Activated naive CD4-positive, alpha-beta T cell treated with anti-CD3 and anti-CD28 coated beads, Interleukin-2, amount 50 U/mL, for 72 hours (primary cell): ENCODE data around the gene DCHS2. TPM values are rescaled to one million over a fixed set of nuclear protein-coding genes. Genes with fewer than 3 reads are reported as not detected.

Experiments
- ATAC-seq, 2 donors: fragments of 150-1000 bp; cut with Tn5 transposase; 2 replicates each; pipeline ENCODE4 v1.10.0; 2021; ENCODE audit warnings: mild to moderate bottlenecking in 2 of 2, moderate library complexity in 2 of 2
- DNase-seq, 2 donors: peaks; one replicate each; pipeline ENCODE4 v3.0.0; 2021 to 2022; ENCODE audit warnings: low spot score in 2 of 2
- H3K27ac Mint-ChIP-seq, 2 donors: one replicate each; pipeline ENCODE4 v1.8.0; 2022; ENCODE audit warnings: mild to moderate bottlenecking in 2 of 2, mixed read lengths in 2 of 2
- H3K36me3 Mint-ChIP-seq, 2 donors: one replicate each; pipeline ENCODE4 v1.8.0; 2022; ENCODE audit warnings: mixed read lengths in 2 of 2
- H3K9me3 Mint-ChIP-seq, 2 donors: one replicate each; pipeline ENCODE4 v1.8.0; 2022; ENCODE audit warnings: mixed read lengths in 2 of 2
- total RNA-seq, 2 donors: library from RNA; stranded (reverse); gene quantifications; one replicate each; pipeline ENCODE4 v1.2.3, GENCODE V29; 2022

Gene DCHS2
- total RNA-seq, 2 donors from 2014 or later = not detected

GRCh38 chr4:154376486-154376885, 115.1 kb downstream of the DCHS2 start:
- Mint-ChIP-seq H3K27ac (no peak overlapping the region), H3K9me3 (no peaks in the 10 kb centered on the region), H3K36me3 (no peaks in the 10 kb centered on the region)
- ATAC-seq = no peak
- no peak for DNase-seq

- Mint-ChIP-seq H3K36me3 (peaks cover 0 to 5% of the 10 kb centered on the region in 2 donors), H3K9me3 (no peaks in the 10 kb centered on the region)
- ATAC-seq = no peak
These were observed 123.5 kb downstream of the DCHS2 start for GRCh38 chr4:154368060-154368459.

GRCh38 chr4:154367659-154368058, 123.9 kb downstream of the DCHS2 start:
- DNase-seq (no peak), ATAC-seq (no peak)
- Mint-ChIP-seq H3K9me3 (no peaks in the 10 kb centered on the region), H3K36me3 (peaks cover 0 to 5% of the 10 kb centered on the region in 2 donors), H3K27ac (no peak overlapping the region)

More at GRCh38 chr4:154368060-154368459, 123.5 kb downstream of the DCHS2 start:
- DNase-seq = no peak
- no peak overlapping the region for H3K27ac Mint-ChIP-seq

DNA sequence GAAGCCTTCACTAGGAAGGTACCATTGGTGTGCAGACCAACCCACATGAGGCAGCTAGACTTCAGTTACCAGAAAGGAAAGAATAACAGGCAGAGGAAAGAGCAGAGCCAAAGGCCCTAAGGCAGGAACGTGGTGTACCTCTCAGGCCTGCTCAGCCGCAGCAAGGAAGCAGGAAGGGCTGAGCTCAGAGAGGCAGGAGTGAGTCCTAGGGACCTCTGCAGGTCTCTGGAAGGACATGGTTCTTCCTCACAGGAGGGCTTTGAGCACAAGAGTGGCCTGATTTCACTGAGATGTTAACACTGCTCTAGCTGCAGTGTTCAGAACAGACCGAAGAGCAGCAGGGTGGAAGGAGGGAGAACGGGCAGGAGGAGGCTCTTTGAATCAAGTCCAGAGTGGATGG, 124.6 kb downstream of the DCHS2 start:
- no peak for ATAC-seq
- DNase-seq = no peak
- no peaks in the 10 kb centered on the region for H3K9me3 Mint-ChIP-seq
- H3K36me3 Mint-ChIP-seq = peaks cover 0 to 5% of the 10 kb centered on the region in 2 donors
- no peak overlapping the region for H3K27ac Mint-ChIP-seq

DNA sequence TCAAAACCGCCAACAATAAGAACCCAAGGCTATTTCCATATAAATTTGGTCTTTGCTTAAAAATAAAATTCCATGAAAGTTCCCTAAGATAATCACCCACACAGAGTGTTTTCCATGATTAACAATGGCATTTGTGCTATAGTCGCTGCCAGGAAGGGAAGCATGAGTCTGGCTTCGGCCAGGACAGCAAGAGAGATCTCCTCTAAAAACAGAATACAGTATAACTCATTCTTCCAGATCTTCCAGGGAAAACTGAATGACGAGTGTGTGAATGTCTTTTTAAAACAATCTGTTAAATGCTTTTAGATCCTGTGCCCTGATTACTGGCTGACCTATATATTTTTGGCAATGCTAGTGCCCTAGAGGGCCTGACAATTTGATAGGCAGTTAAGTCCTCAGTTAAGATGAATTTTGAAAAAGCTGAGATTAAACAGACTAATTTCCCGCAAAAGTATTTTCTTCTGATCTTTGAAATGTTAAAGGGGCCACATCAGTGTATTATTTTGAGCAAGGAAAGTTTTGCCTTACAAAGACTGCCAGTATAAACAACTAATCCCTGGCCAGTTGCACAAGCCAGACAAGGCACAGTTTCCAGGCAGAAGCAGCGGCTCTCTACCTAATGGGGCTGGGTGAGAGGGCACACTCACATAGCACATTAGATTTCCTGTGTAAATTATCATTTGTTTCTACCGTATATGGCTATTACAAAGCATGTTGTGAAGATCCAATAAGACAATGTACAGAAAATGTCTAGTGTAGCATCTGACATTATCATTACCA, 127.3 kb downstream of the DCHS2 start:
- DNase-seq = no peak
- ATAC-seq = no peak
- no peaks in the 10 kb centered on the region for H3K9me3 Mint-ChIP-seq
- no peaks in the 10 kb centered on the region for H3K36me3 Mint-ChIP-seq
- H3K27ac Mint-ChIP-seq = no peak overlapping the region

DNA sequence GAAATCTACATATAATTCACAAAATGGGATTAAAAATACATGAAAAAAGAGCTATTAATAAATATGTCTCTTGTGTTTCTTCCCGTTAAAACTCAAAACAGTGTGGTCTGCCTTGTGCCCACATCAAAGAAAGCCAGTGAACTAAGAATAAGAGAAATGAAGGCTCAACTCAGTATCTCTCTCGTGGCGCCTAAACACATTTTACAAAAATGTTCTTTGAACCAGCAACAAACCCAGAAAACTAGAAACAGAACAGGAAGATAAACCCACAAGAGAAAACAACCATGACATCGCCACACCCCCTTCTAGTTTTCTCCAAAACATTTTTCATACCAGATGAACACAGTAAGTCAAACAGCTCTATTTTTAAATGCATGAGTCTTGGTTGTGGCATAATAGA, 130.1 kb downstream of the DCHS2 start:
- DNase-seq (no peak), ATAC-seq (peak in 1 of 2 donors; percentile 61)
- Mint-ChIP-seq H3K27ac (no peak overlapping the region), H3K36me3 (no peaks in the 10 kb centered on the region), H3K9me3 (no peaks in the 10 kb centered on the region)

DNA sequence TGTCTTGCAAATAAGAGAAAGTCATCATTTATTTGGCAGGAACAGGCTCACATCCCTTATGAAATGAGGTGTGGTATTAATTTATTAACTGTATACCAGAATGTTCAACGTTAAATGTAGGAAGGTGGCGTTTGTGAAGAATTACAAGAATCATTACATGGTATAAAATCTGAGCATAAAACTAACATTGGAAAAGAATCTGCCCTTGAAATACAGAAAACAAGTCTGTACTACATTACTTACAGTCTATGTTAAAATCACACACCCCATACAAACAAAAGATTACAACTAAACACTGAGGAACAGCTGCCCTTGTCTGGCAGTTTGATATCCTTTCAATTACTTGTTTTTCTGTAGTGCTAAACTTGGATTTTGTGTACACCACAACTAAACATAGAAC, 131.1 kb downstream of the DCHS2 start:
- Mint-ChIP-seq H3K36me3 (no peaks in the 10 kb centered on the region), H3K9me3 (no peaks in the 10 kb centered on the region), H3K27ac (no peak overlapping the region)
- ATAC-seq (no peak), DNase-seq (no peak)

GRCh38 chr4:154354883-154355282, 136.7 kb downstream of the DCHS2 start:
- Mint-ChIP-seq H3K27ac (no peak overlapping the region), H3K9me3 (no peaks in the 10 kb centered on the region), H3K36me3 (no peaks in the 10 kb centered on the region)
- ATAC-seq (no peak), DNase-seq (no peak)

- H3K27ac Mint-ChIP-seq = no peak overlapping the region
- DNase-seq = no peak
- no peak for ATAC-seq
- no peaks in the 10 kb centered on the region for H3K9me3 Mint-ChIP-seq
- no peaks in the 10 kb centered on the region for H3K36me3 Mint-ChIP-seq
These were observed 141.8 kb downstream of the DCHS2 start for GRCh38 chr4:154349829-154350228.

- Mint-ChIP-seq H3K27ac (no peak overlapping the region), H3K9me3 (no peaks in the 10 kb centered on the region), H3K36me3 (no peaks in the 10 kb centered on the region)
These were observed 142.9 kb downstream of the DCHS2 start for GRCh38 chr4:154348657-154349056.

GRCh38 chr4:154345359-154345758, 146.2 kb downstream of the DCHS2 start:
- ATAC-seq (no peak), DNase-seq (no peak)
- H3K27ac Mint-ChIP-seq = no peak overlapping the region
- no peaks in the 10 kb centered on the region for H3K9me3 Mint-ChIP-seq
- H3K36me3 Mint-ChIP-seq = no peaks in the 10 kb centered on the region

More at GRCh38 chr4:154348657-154349056, 142.9 kb downstream of the DCHS2 start:
- ATAC-seq (no peak), DNase-seq (no peak)

DNA sequence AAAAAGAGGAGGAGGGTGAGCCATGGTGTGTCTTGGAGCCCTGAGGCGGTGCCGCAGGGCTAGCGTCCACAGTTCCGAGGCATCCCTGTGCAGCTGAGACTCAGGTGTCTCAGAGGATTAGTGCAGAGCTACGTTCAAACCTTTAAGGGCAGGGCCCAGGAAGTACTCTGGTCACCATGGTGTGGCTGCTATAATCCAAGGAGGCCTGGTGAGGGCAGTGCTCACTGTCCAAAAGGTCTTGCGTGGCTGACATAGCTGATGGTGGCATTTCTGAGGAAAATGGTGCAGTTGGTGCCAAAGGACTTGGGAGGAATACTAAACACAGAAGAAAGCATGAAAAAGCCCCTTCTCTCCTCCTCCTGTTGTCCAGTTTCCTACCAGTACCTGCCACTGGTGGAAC, 146.9 kb downstream of the DCHS2 start:
- no peak overlapping the region for H3K27ac Mint-ChIP-seq
- ATAC-seq = no peak
- H3K36me3 Mint-ChIP-seq = no peaks in the 10 kb centered on the region
- no peaks in the 10 kb centered on the region for H3K9me3 Mint-ChIP-seq
- DNase-seq = no peak

- H3K9me3 Mint-ChIP-seq = no peaks in the 10 kb centered on the region
- DNase-seq = no peak
- no peaks in the 10 kb centered on the region for H3K36me3 Mint-ChIP-seq
- H3K27ac Mint-ChIP-seq = no peak overlapping the region
- ATAC-seq = no peak
These were observed 147.9 kb downstream of the DCHS2 start for GRCh38 chr4:154343651-154344050.

- ATAC-seq (no peak), DNase-seq (no peak)
- Mint-ChIP-seq H3K36me3 (no peaks in the 10 kb centered on the region), H3K27ac (no peak overlapping the region), H3K9me3 (no peaks in the 10 kb centered on the region)
These were observed 150.2 kb downstream of the DCHS2 start for GRCh38 chr4:154341448-154341847.

- Mint-ChIP-seq H3K27ac (no peak overlapping the region), H3K36me3 (no peaks in the 10 kb centered on the region), H3K9me3 (no peaks in the 10 kb centered on the region)
- DNase-seq (no peak), ATAC-seq (no peak)
These were observed 156.0 kb downstream of the DCHS2 start for GRCh38 chr4:154335588-154335987.

GRCh38 chr4:154332681-154333421, 158.7 kb downstream of the DCHS2 start:
- peak; percentile 90 for ATAC-seq
- Mint-ChIP-seq H3K36me3 (no peaks in the 10 kb centered on the region), H3K27ac (peak overlapping the region in 1 of 2 donors; percentile 3), H3K9me3 (no peaks in the 10 kb centered on the region)
- DNase-seq = peak; percentile 44 to 63

DNA sequence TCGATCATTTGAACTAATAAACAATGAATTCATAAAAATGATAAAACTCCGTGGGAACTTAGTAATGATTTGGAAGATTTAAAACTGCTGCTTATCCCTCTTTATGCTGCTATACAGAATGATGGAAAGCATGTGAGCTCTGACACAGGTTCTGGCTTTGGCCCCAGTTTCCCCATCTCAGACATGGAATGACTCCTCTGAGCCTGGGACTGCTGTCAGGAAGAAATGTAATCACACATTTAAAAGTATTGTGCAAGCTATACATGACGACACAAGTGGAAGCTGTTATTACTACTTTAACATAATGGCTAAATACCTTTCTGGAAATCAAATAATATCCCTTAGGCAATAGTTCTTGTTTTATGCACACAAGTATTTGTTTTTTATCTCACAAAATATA, 161.7 kb downstream of the DCHS2 start:
- no peak for ATAC-seq
- H3K9me3 Mint-ChIP-seq = no peaks in the 10 kb centered on the region
- no peaks in the 10 kb centered on the region for H3K36me3 Mint-ChIP-seq

More for the DNA sequence above, 161.7 kb downstream of the DCHS2 start:
- no peak for DNase-seq
- no peak overlapping the region for H3K27ac Mint-ChIP-seq
